K562 (cell line): ENCODE results near the gene DAPK2. TPM values are rescaled to one million over a fixed set of nuclear protein-coding genes. Genes with fewer than 3 reads are reported as not detected.

Experiments used
- CBFA2T3 ChIP-seq: fragments of 450-650 bp; IDR thresholded peaks from 2 replicates; pipeline ENCODE4 v1.6.1; 2017
- CTCF ChIP-seq, 3 experiments: IDR thresholded peaks in 2 of 3; conservative IDR thresholded peaks in 1 of 3; 2 replicates each; pipeline ENCODE4 v1.5.1; 2011 to 2012; ENCODE audit warnings: low read length in 3 of 3, mild to moderate bottlenecking in 3 of 3, control low read depth in 2 of 3, improper control_type of control experiment in 1 of 3, inconsistent platforms in 1 of 3, low read depth in 1 of 3, mixed read lengths in 1 of 3, moderate library complexity in 1 of 3; ENCODE audit not compliant: insufficient read depth in 2 of 3
- DDX20 ChIP-seq: fragments of 450-650 bp; IDR thresholded peaks from 2 replicates; pipeline ENCODE4 v1.6.1; 2016; ENCODE audit warnings: missing genetic modification characterization, low read depth, mild to moderate bottlenecking, missing compliant biosample characterization, moderate library complexity
- EP400 ChIP-seq: fragments of 450-650 bp; IDR thresholded peaks from 2 replicates; pipeline ENCODE4 v1.6.1; 2017; ENCODE audit warnings: antibody characterized with exemption, mild to moderate bottlenecking, moderate library complexity
- KDM5B ChIP-seq: fragments of 200-600 bp; sonication (generic); IDR thresholded peaks from 2 replicates; pipeline ENCODE4 v1.6.1; 2012; ENCODE audit warnings: low read depth, mild to moderate bottlenecking, moderate library complexity, low read length, control low read depth, inconsistent platforms; ENCODE audit not compliant: insufficient replicate concordance
- NFIX ChIP-seq: fragments of 250-450 bp; sonication (Bioruptor Pico); IDR thresholded peaks from 2 replicates; pipeline ENCODE4 v1.4.0; 2020; ENCODE audit warnings: low read depth, mild to moderate bottlenecking, moderate library complexity
- NRF1 ChIP-seq, 2 experiments: fragments of 450-650 bp; IDR thresholded peaks in 1 of 2; conservative IDR thresholded peaks in 1 of 2; 2 replicates each; pipeline ENCODE4 v1.6.1; 2014; ENCODE audit warnings: mild to moderate bottlenecking in 2 of 2
- PHF21A ChIP-seq: fragments of 450-650 bp; IDR thresholded peaks from 2 replicates; pipeline ENCODE4 v1.6.1; 2017; ENCODE audit warnings: low read depth, borderline replicate concordance
- POLR3A ChIP-seq: IDR thresholded peaks from 2 replicates; pipeline ENCODE4 v1.6.1; 2011; ENCODE audit warnings: borderline replicate concordance, mild to moderate bottlenecking, moderate library complexity; ENCODE audit not compliant: insufficient read length, insufficient read depth; ENCODE audit errors: extremely low read depth
- PURB ChIP-seq: sonication (generic); formaldehyde crosslinking; IDR thresholded peaks from 2 replicates; pipeline ENCODE4 v1.9.0; 2021; ENCODE audit warnings: low read depth, mild to moderate bottlenecking, missing genetic modification reagents
- RNF2 ChIP-seq: sonication (generic); IDR thresholded peaks from 2 replicates; pipeline ENCODE4 v1.6.1; 2016
- SRF ChIP-seq, 2 experiments: fragments of 250-450, 450-650 bp in 1 of 2; sonication (Bioruptor Pico) in 1 of 2; sonication (generic) in 1 of 2; formaldehyde crosslinking; IDR thresholded peaks; 2 replicates each; pipeline versions ENCODE4 v1.5.0 to v1.5.1; 2020 to 2022; ENCODE audit warnings: mild to moderate bottlenecking in 1 of 2, missing genetic modification reagents in 1 of 2
- SRSF3 ChIP-seq: fragments of 200-400 bp; formaldehyde crosslinking; IDR thresholded peaks from 2 replicates; pipeline ENCODE4 v1.6.1; 2016; ENCODE audit warnings: mild to moderate bottlenecking, low read length, moderate library complexity; ENCODE audit not compliant: insufficient read depth
- ZBTB1 ChIP-seq: sonication (generic); formaldehyde crosslinking; IDR thresholded peaks from 2 replicates; pipeline ENCODE4 v1.8.1; 2023; ENCODE audit warnings: missing genetic modification reagents, low read depth, mild to moderate bottlenecking, borderline replicate concordance
- ZBTB9 ChIP-seq: fragments of 450-650 bp; formaldehyde crosslinking; IDR thresholded peaks from 2 replicates; pipeline ENCODE4 v1.4.0; 2020; ENCODE audit warnings: mild to moderate bottlenecking, moderate library complexity
- ZEB2 ChIP-seq: fragments of 450-650 bp; IDR thresholded peaks from 2 replicates; pipeline ENCODE4 v1.6.1; 2016
- ZFPM2 ChIP-seq: fragments of 250-450 bp; sonication (Bioruptor Pico); IDR thresholded peaks from 2 replicates; pipeline ENCODE4 v1.5.1; 2022; ENCODE audit warnings: mild to moderate bottlenecking
- ZKSCAN8 ChIP-seq: fragments of 200-800 bp; sonication (Bioruptor generic); IDR thresholded peaks from 2 replicates; pipeline ENCODE4 v1.6.1; 2016; ENCODE audit warnings: missing genetic modification characterization, missing compliant biosample characterization
- ZNF778 ChIP-seq: fragments of 450-650 bp; formaldehyde crosslinking; IDR thresholded peaks from 2 replicates; pipeline ENCODE4 v1.4.0; 2020; ENCODE audit warnings: mild to moderate bottlenecking, moderate library complexity
- polyA plus RNA-seq, 8 experiments: library from polyadenylated mRNA; depleted of rRNA in 4 of 8; stranded (reverse) in 5 of 8; unstranded in 3 of 8; fragments of >200 nt; fragmentation: Nextera tagmentation in 2 of 8; fragmentation: Illumina TruSeq in 1 of 8; extraction: Ambion mirVana in 2 of 8; extraction: Trizol in 1 of 8; gene quantifications; 2 replicates each; pipeline versions ENCODE4 v1.2.1 to v1.2.3, GENCODE V29; 2011 to 2014; ENCODE audit warnings: inconsistent platforms in 1 of 8, missing spikeins in 1 of 8
- total RNA-seq, 7 experiments: library from RNA; depleted of rRNA in 6 of 7; stranded (reverse); fragments of >200 nt in 6 of 7; fragmentation: Illumina TruSeq in 2 of 7; extraction: Trizol in 2 of 7; gene quantifications; 2 replicates each; pipeline versions ENCODE4 v1.2.1 to v1.2.3, GENCODE V29; 2011 to 2021; ENCODE audit warnings: low replicate concordance in 1 of 7
- TF ChIP-seq, protein P1 (sequence below): fragments of 450-650 bp; IDR thresholded peaks from 2 replicates; pipeline ENCODE4 v1.7.1; 2018; ENCODE audit warnings: mild to moderate bottlenecking, low read depth; ENCODE audit not compliant: partially characterized antibody
- TF ChIP-seq, protein P2 (sequence below): sonication (generic); formaldehyde crosslinking; IDR thresholded peaks from 2 replicates; pipeline ENCODE4 v1.5.0; 2020; ENCODE audit warnings: missing genetic modification reagents

Gene DAPK2
- total and polyA plus RNA-seq, 9 of the 15 experiments (the other 6 are each of a cell fraction or from before 2014, with no cell fraction given), result 0.14 to 5.2 (median 2.2) TPM

DNA sequence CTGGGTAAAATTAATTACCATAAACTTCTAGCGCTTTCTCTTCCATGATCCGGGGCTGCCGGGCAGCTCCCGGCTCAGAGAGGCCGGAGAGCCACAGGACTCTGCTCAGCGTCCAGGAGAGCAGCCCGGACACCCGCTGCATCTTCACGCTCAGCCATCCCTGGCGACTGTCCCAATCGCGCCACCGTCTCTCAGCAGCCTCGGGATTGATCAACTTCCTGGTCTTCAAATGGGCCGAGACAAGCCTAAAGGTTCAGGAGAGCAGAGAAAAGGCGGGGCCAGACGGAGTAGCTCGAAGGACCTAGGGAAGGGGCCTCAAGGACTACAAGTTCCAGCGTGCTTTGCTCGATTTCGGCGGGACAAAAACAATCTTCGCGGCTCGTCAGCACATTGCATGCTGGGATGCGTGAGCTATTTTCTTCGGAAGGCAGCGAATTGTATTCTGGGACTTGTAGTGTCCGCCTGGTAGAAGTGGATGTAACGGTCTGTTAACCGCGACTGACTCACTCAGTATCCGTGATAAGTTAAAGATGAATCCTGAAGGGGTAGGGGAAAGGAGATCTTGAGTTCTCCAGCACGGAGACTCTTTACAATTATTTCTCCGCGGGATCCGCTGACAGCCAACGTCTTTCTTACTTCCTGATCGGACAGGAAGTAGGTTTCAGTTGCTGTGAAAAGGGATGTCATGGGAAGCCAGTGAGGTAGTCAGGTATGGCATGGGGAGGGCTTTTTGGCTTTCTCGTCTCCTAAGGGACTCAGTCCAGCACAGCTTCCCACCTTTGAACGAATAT, 47.5 kb upstream of the DAPK2 start, which contains the start of gene CIAO2A (continued):
- no peak for TF ChIP-seq ZBTB1 (CRISPR knock-in tag)
- no peak for TF ChIP-seq SRF (CRISPR knock-in tag; IDR thresholded peaks at IDR 0.05)
- no peak for TF ChIP-seq DDX20 (tag)
- TF ChIP-seq, protein P1, sequence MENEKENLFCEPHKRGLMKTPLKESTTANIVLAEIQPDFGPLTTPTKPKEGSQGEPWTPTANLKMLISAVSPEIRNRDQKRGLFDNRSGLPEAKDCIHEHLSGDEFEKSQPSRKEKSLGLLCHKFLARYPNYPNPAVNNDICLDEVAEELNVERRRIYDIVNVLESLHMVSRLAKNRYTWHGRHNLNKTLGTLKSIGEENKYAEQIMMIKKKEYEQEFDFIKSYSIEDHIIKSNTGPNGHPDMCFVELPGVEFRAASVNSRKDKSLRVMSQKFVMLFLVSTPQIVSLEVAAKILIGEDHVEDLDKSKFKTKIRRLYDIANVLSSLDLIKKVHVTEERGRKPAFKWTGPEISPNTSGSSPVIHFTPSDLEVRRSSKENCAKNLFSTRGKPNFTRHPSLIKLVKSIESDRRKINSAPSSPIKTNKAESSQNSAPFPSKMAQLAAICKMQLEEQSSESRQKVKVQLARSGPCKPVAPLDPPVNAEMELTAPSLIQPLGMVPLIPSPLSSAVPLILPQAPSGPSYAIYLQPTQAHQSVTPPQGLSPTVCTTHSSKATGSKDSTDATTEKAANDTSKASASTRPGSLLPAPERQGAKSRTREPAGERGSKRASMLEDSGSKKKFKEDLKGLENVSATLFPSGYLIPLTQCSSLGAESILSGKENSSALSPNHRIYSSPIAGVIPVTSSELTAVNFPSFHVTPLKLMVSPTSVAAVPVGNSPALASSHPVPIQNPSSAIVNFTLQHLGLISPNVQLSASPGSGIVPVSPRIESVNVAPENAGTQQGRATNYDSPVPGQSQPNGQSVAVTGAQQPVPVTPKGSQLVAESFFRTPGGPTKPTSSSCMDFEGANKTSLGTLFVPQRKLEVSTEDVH, result peak; percentile 87
- no peak for TF ChIP-seq PURB (CRISPR knock-in tag)
- no peak; a peak in 1 of 6 replicates for TF ChIP-seq CTCF (IDR thresholded peaks at IDR 0.05 in 2 of 3, conservative IDR thresholded peaks at IDR 0.05 in 1 of 3; ENCODE audit: insufficient read depth in 2 of 3, low read depth in 1 of 3, low read length in 3 of 3)
- TF ChIP-seq KDM5B, result peak; percentile 63
- no peak for TF ChIP-seq ZBTB9 (CRISPR knock-in tag)
- peak; percentile 57; the same call in 1 of the 2 replicates for TF ChIP-seq RNF2
- no peak for TF ChIP-seq PHF21A
- TF ChIP-seq, protein P2, sequence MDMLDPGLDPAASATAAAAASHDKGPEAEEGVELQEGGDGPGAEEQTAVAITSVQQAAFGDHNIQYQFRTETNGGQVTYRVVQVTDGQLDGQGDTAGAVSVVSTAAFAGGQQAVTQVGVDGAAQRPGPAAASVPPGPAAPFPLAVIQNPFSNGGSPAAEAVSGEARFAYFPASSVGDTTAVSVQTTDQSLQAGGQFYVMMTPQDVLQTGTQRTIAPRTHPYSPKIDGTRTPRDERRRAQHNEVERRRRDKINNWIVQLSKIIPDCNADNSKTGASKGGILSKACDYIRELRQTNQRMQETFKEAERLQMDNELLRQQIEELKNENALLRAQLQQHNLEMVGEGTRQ, result no peak
- TF ChIP-seq CBFA2T3, result no peak
- no peak for TF ChIP-seq NFIX
- no peak for TF ChIP-seq ZNF778 (CRISPR knock-in tag)
- TF ChIP-seq POLR3A, result no peak
- peak; percentile 79 to 83 for TF ChIP-seq NRF1 (conservative IDR thresholded peaks at IDR 0.05 in 1 of 2, IDR thresholded peaks at IDR 0.05 in 1 of 2)
- peak; percentile 63 for TF ChIP-seq EP400
- no peak for TF ChIP-seq ZKSCAN8 (CRISPR knock-in tag)
- TF ChIP-seq ZFPM2 (CRISPR knock-in tag), result no peak
- no peak for TF ChIP-seq SRSF3
- no peak; the same call in 1 of the 2 replicates for TF ChIP-seq ZEB2
